ENCODE data around the gene ZBTB44.

DNA sequence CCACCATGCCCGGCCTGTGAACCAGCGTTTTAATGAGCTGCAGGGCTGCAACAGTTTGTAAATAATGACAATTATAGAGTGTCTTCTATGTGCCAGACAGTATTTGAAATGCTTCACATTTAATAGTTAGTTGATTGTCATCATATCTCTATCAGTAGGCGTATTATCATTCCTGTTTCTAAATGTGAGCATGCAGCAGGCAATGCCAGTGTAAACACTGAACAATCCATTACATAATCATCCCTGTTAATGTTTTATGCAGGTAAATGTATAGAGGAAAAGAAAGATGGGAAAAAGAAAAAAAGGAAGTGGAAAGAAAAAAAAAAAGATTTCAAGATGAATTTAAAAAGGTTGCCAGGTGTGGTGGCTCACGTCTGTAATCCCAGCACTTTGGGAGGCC lies 52.3 kb downstream of the ZBTB44 start:
- TF ChIP-seq EZH2phosphoT487 (IDR thresholded peaks at IDR 0.05; ENCODE audit: borderline replicate concordance, low read length) (no peak), EZH2 (IDR thresholded peaks at IDR 0.05; ENCODE audit: low read length, unreplicated experiment) (no peak)
- TF ChIP-seq, protein P1, sequence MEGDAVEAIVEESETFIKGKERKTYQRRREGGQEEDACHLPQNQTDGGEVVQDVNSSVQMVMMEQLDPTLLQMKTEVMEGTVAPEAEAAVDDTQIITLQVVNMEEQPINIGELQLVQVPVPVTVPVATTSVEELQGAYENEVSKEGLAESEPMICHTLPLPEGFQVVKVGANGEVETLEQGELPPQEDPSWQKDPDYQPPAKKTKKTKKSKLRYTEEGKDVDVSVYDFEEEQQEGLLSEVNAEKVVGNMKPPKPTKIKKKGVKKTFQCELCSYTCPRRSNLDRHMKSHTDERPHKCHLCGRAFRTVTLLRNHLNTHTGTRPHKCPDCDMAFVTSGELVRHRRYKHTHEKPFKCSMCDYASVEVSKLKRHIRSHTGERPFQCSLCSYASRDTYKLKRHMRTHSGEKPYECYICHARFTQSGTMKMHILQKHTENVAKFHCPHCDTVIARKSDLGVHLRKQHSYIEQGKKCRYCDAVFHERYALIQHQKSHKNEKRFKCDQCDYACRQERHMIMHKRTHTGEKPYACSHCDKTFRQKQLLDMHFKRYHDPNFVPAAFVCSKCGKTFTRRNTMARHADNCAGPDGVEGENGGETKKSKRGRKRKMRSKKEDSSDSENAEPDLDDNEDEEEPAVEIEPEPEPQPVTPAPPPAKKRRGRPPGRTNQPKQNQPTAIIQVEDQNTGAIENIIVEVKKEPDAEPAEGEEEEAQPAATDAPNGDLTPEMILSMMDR (conservative IDR thresholded peaks at IDR 0.05; ENCODE audit: low read depth, low read length), result no peak

All from PC-3 (cell line).